Choroid plexus epithelial cell (primary cell): ENCODE data around the gene SNED1.

Experiments
- DNase-seq: peaks from one replicate; pipeline ENCODE4 v3.0.0-alpha.2; 2010; ENCODE audit warnings: low read depth
- H3K4me3 ChIP-seq: 2 replicates; pipeline ENCODE4 v1.5.1; 2011; ENCODE audit warnings: low read depth, mild to moderate bottlenecking, control low read depth, low read length, moderate library complexity
- TF ChIP-seq, protein P1 (sequence below): conservative IDR thresholded peaks from 2 replicates; pipeline ENCODE4 v1.5.1; 2011; ENCODE audit warnings: low read depth, mild to moderate bottlenecking, control low read depth, inconsistent platforms, low read length, moderate library complexity

SNED1 gene

DNA sequence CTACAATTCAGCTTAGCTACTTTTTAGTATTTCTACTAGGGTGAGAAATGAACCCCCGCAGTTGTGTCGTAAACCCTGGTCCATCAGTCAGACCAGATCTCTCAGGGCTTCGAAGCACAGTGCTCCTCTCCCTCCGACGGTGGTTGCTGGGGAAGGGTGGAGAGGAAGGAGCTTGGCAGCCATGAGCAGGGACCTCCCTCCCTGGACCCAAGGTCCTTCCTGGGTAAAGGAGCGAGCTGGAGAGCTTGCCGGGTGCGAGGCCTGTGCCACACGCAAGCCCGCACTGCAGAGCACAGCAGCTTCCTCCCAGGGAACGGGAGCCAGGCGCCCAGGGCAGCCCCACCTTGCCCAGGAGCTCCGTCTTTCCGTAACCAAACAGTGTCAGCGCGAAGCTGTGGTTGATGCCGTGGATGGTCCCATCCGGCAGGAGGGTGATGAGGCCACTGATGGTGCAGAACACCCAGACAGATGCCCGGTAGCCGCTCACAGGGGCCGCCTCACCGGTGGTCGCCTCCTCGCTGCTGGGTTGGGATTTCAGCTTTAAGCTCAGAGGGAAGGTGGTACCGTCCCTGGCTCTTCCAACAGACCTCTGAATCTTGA, 138.3 kb downstream of the SNED1 start:
- TF ChIP-seq, protein P1, sequence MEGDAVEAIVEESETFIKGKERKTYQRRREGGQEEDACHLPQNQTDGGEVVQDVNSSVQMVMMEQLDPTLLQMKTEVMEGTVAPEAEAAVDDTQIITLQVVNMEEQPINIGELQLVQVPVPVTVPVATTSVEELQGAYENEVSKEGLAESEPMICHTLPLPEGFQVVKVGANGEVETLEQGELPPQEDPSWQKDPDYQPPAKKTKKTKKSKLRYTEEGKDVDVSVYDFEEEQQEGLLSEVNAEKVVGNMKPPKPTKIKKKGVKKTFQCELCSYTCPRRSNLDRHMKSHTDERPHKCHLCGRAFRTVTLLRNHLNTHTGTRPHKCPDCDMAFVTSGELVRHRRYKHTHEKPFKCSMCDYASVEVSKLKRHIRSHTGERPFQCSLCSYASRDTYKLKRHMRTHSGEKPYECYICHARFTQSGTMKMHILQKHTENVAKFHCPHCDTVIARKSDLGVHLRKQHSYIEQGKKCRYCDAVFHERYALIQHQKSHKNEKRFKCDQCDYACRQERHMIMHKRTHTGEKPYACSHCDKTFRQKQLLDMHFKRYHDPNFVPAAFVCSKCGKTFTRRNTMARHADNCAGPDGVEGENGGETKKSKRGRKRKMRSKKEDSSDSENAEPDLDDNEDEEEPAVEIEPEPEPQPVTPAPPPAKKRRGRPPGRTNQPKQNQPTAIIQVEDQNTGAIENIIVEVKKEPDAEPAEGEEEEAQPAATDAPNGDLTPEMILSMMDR = no peak
- DNase-seq = no peak
- H3K4me3 ChIP-seq = no peak overlapping the region

DNA sequence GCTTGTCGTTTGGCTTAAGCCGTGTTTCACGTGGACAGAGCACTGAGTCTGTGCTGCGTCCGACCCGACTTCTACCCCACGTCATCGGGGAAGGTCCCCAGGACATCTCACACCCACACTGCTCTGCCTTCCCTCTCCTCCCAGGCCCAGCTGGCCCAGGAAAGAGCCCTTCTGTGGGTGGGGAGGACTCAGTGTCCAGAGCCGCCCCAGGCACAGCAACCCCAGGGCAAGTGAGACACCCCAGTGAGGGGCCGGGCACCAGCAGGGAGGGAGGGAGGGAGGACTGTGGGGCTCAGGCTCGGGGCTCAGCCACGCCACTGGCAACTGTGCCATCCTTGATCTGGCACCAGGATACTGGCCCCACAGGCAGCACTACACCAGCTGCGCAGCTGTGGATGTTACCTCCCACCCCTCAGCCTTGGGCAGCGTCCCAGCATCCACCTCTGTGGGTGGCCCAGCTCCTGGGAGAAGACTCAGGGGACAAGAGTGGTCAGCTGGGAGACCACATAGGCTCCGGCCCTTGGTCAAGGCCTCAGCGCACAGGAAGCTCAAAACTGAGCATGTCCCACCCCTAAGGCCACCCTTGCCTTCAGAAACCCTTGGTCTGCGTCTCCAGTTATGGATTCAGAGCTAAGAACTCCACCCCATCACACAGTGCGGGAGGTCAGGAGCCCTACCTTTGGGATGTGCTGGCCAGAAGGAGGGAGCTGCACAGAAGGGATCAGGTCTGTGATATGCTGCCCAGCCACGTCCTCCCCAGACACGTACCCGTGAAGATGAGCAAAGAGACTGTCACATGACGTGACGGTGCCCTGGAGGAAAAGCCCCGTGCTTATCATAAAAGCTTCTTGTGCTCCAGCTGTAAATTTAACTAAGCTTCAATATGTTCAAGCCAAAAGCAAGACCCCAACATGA, 139.1 kb downstream of the SNED1 start:
- H3K4me3 ChIP-seq = no peak overlapping the region
- no peak for DNase-seq
- TF ChIP-seq, protein P1 = no peak

DNA sequence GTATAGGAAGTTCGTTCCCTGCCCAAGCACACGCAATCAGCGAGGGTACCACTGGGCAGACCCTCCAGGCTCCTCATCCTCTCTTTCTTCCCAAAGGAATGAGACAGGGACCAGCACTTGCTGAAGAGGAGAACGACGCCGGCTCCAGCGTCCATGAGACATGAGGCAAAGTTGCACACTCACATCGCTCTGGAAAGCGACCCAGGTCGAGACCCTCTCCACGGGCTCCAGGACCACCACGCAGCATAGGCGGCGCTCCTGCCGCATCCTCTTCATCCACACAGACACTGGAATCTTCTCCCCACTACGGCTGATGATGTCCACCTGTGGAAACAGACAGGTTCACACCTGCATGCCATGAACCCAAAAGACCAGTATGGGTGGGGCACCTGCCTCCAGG, 140.1 kb downstream of the SNED1 start:
- DNase-seq = no peak
- TF ChIP-seq, protein P1 = no peak
- no peak overlapping the region for H3K4me3 ChIP-seq

DNA sequence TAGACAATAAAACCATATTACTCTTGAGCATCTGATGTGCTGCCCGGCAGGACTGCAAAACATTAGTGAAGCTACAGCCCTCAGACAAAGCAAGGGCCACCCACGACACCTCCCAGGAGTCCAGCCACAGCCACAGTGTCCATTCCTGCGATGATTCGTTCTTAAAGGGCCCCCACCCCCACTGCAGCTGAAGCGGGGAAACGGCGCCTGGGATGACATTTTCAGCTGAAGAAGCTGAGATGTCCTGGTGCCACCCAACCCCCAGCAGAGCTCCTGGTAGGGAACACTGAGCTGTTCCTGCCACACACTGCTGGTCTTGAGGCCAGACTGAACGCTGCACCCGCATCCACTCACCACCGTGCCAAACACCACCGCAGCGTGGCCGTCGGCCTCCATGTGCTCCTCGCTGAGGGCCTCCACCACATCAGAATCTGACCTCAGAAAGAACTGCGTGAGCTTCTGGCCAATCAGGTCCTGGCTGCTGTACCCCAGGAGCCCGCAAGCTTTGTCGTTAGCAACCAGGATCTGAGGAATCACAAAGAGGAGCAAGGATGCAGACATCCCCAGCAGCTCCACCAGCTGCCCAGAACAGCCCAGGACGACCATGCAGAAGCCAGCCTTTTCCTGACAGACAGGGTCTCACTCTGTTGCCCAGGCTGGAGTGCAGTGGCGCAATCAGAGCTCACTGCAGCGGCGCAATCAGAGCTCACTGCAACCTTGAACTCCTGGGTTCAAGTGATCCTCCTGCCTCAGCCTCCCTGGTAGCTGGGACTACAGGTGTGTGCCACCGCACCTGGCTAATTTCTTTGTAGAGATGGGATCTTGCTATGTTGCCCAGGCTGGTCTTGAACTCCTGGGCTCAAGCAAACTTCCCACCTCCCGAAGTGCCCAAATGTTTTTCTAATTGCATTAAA, 141.4 kb downstream of the SNED1 start:
- no peak for DNase-seq
- no peak overlapping the region for H3K4me3 ChIP-seq
- TF ChIP-seq, protein P1 = no peak

DNA sequence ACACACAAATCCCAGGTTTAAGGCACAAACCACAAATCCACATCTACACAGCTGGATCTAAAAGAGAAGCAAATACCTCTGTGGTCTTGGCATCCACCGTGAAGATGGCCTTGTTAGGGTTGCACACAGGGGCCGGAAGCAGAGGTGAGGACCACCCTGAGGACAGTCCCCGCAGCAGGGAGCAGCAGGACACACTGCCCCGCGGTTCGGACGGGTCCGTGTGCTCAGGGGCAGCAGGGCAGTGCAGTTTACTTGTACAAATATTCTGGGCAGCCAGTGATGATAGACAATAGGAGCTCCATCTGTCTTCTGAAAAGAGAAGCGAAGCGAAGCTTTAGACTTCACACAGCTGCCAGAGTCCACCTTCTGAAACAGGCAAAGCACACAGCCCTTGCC, 142.0 kb downstream of the SNED1 start:
- TF ChIP-seq, protein P1 = no peak
- no peak overlapping the region for H3K4me3 ChIP-seq
- no peak for DNase-seq

DNA sequence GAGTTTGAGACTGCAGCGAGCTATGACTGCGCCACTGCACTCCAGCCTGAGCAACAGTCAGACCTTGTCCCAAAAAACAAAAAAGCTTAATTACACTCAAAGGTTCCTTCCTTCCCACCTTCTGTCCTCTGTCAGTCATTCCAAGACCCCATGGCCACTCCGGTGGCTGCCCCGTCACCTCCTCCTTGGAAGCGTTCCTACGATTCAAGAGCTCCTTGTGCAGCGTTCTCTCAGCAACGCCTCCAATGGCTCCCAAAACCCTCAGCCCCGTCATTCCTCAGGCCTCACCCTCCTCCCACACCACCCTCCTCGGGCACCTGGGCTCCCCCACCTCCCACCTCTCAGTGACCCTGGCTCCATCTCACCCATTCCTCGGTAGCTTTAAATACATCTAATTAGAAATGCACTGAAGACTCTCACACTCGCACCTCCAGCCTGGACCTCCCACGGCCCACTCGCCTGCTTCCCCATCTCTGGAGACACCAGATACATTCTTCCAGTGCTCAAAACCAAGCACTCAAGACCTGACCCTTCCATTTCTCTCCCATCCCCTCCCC, 142.9 kb downstream of the SNED1 start:
- TF ChIP-seq, protein P1 = no peak
- no peak for DNase-seq
- no peak overlapping the region for H3K4me3 ChIP-seq
